Vagina (tissue), 2 donors: Measurements from ENCODE around the gene TNS4.

ENCODE experiments used
- CTCF ChIP-seq, 3 experiments: fragments of 450-650 bp in 2 of 3; fragments of 200-600 bp in 1 of 3; sonication (generic) in 1 of 3; IDR thresholded peaks; one replicate each; pipeline ENCODE4 v1.5.1; 2017 to 2019; ENCODE audit warnings: antibody characterized with exemption in 3 of 3, mild to moderate bottlenecking in 2 of 3, moderate library complexity in 2 of 3
- POLR2A ChIP-seq, 2 donors: fragments of 450-650 bp; IDR thresholded peaks; one replicate each; pipeline ENCODE4 v1.6.1; 2017; ENCODE audit warnings: antibody characterized with exemption in 2 of 2, mild to moderate bottlenecking in 2 of 2, moderate library complexity in 2 of 2
- POLR2AphosphoS5 ChIP-seq, 2 donors: sonication (generic); formaldehyde crosslinking; IDR thresholded peaks; one replicate each; pipeline ENCODE4 v1.9.0; 2017; ENCODE audit warnings: antibody characterized with exemption in 2 of 2, mild to moderate bottlenecking in 2 of 2, low read depth in 1 of 2; ENCODE audit not compliant: insufficient read depth in 1 of 2

DNA sequence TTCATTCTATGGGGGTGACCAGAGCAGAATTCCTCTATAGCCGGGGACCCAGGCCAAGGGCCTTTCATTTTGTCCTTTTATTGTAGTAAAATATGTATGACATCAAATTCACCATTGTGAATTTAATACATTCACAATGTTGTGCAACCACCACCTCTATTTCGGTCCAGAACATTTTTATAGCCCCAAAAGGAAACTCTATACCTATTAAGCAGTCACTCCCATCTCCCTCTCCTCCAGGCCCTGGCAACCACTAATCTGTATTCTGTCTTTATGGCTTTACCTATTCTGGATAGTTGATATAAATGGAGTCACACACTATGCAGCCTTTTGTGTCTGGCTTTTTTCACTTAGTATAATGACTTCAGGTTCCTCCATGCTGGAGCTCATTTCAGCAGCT is 9.7 kb upstream of the TNS4 start:
- TF ChIP-seq CTCF (IDR thresholded peaks at IDR 0.05): peak in 1 of 3 experiments; percentile 5
- no peak for TF ChIP-seq POLR2A (IDR thresholded peaks at IDR 0.05)
- peak in 1 of 2 donors; percentile 21 for TF ChIP-seq POLR2AphosphoS5 (IDR thresholded peaks at IDR 0.05; ENCODE audit: insufficient read depth in 1 of 2, low read depth in 1 of 2)
